ENCODE measurements around the gene PPIH.
"Not testable (repeated sequence)": the region's sequence is repeated elsewhere in the genome, so short reads cannot be mapped to it uniquely, and the experiment has no call there.

Gene PPIH

DNA sequence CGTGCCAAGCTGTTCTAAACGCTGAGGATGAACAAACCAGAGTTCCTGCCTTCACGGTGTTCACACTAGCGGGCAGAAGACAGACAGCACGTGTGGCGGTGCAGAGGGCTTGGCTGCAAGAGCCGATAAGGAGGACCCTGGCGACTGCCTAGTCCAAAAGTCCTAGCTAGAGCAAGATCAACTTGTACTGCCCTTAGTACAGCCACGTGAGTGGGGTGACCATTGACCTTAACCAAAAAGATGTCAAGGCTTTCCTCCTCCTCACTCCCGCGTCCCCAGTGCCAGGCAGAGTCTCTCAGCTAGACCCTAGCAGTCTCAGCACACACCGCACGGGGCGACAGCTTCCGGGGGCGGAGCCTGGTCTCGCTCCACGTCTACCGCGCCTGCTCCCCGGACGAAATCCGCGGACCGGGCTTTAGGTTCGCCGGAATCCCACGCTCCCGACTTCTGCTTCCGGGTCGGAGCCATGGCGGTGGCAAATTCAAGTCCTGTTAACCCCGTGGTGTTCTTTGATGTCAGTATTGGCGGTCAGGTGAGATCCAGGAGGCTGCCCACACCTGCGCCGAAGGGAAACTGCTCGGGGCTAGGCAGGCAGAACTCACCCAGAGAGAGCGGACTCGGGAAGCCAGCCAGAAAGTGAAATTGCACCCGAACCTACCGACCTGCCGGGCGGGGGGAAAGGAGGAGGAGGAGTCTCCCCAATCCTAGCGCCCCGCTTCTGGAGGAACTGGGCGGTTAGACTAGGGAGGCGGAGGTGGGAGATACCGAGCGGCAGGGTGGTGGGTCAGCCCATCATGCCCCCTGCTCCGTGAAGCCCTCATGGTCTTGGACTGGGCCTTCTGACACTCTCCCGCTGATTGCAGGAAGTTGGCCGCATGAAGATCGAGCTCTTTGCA lies at the start of gene PPIH:
PPIH (plus strand) TSS at position 443 of the 896 bp plus-strand sequence; CDS start at position 467, 24 bp downstream.
- Histone ChIP-seq H3K36me3 (ENCODE audit: control insufficient read depth, insufficient read depth, low read length) (no peaks in the 10 kb centered on the region), H3K4me3 (ENCODE audit: low read length) (peak within 1 kb of the TSS; percentile 96), H3K27ac (ENCODE audit: low read depth, low read length) (peak within 1 kb of the TSS; percentile 78), H3K27me3 (ENCODE audit: control insufficient read depth, insufficient read depth, low read length) (no peaks in the 10 kb centered on the region), H3K9ac (ENCODE audit: low read length) (peak within 1 kb of the TSS; percentile 67), H3K4me1 (ENCODE audit: control insufficient read depth, insufficient read depth, low read length) (peaks cover 8% of the 10 kb centered on the region)

DNA sequence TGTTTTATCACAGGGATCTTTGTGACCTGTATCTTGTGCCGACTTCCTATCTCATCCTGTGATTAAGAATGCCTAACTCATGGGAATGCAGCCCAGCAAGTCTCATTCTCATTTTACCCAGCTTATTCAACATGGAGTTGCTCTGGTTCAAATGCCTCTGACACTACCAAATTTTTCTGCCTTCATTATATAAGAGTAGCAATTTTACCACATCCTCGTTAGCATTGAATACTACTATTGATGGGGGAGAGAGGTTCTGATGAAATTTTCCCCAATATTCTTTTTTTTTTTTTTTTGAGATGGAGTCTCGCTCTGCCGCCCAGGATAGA lies 44.5 kb upstream of the PPIH start:
- no peak overlapping the region for H3K4me3 ChIP-seq (ENCODE audit: low read length)
- H3K27me3 ChIP-seq (ENCODE audit: control insufficient read depth, insufficient read depth, low read length) = no peaks in the 10 kb centered on the region
- H3K27ac ChIP-seq (ENCODE audit: low read depth, low read length) = no peak overlapping the region
- H3K36me3 ChIP-seq (ENCODE audit: control insufficient read depth, insufficient read depth, low read length) = no peaks in the 10 kb centered on the region
- H3K9ac ChIP-seq (ENCODE audit: low read length) = no peak overlapping the region
- no peaks in the 10 kb centered on the region for H3K4me1 ChIP-seq (ENCODE audit: control insufficient read depth, insufficient read depth, low read length)

DNA sequence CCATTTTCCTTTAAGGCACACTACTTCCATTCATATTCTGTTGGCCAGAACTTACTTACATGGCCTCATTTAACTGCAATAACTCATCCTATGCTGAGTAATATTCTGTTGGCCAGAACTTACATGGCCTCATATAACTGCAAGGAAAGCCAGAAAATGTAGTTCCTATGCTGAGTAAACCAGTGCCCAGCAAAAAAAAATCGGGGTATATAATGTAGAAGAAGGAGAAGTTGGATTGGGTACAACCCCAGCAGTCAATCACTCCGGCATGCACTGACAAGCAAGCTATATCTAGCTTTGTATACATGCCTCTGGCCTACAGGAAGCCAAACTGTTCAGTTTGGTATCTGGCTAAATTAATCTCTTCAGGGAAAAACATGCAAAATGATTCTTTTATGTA lies 39.4 kb upstream of the PPIH start:
- H3K27ac ChIP-seq (ENCODE audit: low read depth, low read length) = no peak overlapping the region
- H3K36me3 ChIP-seq (ENCODE audit: control insufficient read depth, insufficient read depth, low read length) = no peaks in the 10 kb centered on the region
- H3K4me1 ChIP-seq (ENCODE audit: control insufficient read depth, insufficient read depth, low read length) = no peaks in the 10 kb centered on the region
- H3K27me3 ChIP-seq (ENCODE audit: control insufficient read depth, insufficient read depth, low read length) = no peaks in the 10 kb centered on the region
- no peak overlapping the region for H3K9ac ChIP-seq (ENCODE audit: low read length)
- no peak overlapping the region for H3K4me3 ChIP-seq (ENCODE audit: low read length)

DNA sequence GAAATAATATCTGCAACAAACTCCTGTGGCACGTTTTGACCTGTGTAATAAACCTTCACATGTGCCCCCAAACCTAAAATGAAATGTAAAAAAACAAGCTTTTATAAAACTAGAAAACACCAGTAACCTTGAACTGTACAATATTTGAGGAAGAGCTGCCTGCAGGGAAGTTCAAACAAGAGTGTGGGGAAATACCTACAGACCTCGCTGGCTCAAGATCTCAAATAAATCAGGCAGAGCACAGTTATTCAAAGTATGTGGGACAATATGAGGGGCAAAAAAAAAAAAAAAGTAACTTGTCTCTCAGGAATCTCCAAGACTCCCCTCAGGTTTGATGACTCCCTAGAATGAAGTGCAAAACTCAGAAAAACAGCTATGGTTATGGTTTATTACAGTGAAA lies 37.9 kb upstream of the PPIH start:
- Histone ChIP-seq H3K27ac (ENCODE audit: low read depth, low read length) (no peak overlapping the region), H3K4me1 (ENCODE audit: control insufficient read depth, insufficient read depth, low read length) (no peaks in the 10 kb centered on the region), H3K36me3 (ENCODE audit: control insufficient read depth, insufficient read depth, low read length) (no peaks in the 10 kb centered on the region), H3K4me3 (ENCODE audit: low read length) (no peak overlapping the region), H3K27me3 (ENCODE audit: control insufficient read depth, insufficient read depth, low read length) (no peaks in the 10 kb centered on the region), H3K9ac (ENCODE audit: low read length) (no peak overlapping the region)

DNA sequence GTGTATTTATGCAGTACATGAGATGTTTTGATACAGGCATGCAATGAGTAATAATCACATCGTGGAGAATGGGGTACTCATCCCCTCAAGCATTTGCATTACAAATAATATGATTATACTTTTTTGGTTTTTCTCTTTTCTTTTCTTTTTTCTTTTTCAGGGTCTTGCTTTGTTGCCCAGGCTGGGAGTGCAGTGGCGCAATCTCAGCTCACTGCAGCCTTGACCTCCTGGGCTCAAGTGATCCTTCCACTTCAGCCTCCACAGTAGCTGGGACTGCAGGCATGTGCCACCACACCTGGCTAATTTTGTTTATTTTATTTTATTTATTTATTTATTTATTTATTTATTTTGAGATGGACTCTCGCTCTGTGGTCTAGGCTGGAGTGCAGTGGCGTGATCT lies 37.0 kb upstream of the PPIH start:
- not testable (repeated sequence) for H3K4me1 ChIP-seq (ENCODE audit: control insufficient read depth, insufficient read depth, low read length); H3K36me3 ChIP-seq (ENCODE audit: control insufficient read depth, insufficient read depth, low read length); H3K9ac ChIP-seq (ENCODE audit: low read length); H3K4me3 ChIP-seq (ENCODE audit: low read length); H3K27me3 ChIP-seq (ENCODE audit: control insufficient read depth, insufficient read depth, low read length); H3K27ac ChIP-seq (ENCODE audit: low read depth, low read length)

GRCh38 chr1:42627205-42627604 lies 31.0 kb upstream of the PPIH start:
- H3K36me3 ChIP-seq (ENCODE audit: control insufficient read depth, insufficient read depth, low read length); H3K9ac ChIP-seq (ENCODE audit: low read length); H3K4me1 ChIP-seq (ENCODE audit: control insufficient read depth, insufficient read depth, low read length); H3K27me3 ChIP-seq (ENCODE audit: control insufficient read depth, insufficient read depth, low read length); H3K27ac ChIP-seq (ENCODE audit: low read depth, low read length); H3K4me3 ChIP-seq (ENCODE audit: low read length): not testable (repeated sequence)

GRCh38 chr1:42639116-42639515 lies 19.1 kb upstream of the PPIH start:
- Histone ChIP-seq H3K36me3 (ENCODE audit: control insufficient read depth, insufficient read depth, low read length) (no peaks in the 10 kb centered on the region), H3K4me1 (ENCODE audit: control insufficient read depth, insufficient read depth, low read length) (no peaks in the 10 kb centered on the region), H3K27me3 (ENCODE audit: control insufficient read depth, insufficient read depth, low read length) (no peaks in the 10 kb centered on the region), H3K9ac (ENCODE audit: low read length) (no peak overlapping the region), H3K4me3 (ENCODE audit: low read length) (no peak overlapping the region), H3K27ac (ENCODE audit: low read depth, low read length) (no peak overlapping the region)

DNA sequence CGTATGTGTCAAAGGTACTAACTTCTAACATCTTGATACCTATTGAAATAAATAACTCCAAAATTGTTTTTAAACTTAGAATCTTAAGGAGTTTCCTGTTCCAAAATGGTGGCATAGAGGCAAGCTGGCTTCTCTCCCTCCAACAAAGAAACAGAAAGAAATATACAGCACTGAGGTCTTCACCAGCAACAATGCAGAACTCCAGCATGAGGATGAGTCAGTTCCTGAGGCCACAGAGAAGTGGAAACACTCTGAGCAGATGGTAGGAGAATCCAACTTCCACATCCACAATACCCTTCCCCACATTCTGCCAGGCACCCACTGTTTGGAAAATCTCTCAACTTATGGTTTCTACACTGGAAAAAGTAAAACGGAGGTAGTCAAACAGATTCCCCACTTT lies 12.2 kb upstream of the PPIH start:
- H3K36me3 ChIP-seq (ENCODE audit: control insufficient read depth, insufficient read depth, low read length) = no peaks in the 10 kb centered on the region
- no peak overlapping the region for H3K9ac ChIP-seq (ENCODE audit: low read length)
- H3K4me3 ChIP-seq (ENCODE audit: low read length) = no peak overlapping the region
- H3K27ac ChIP-seq (ENCODE audit: low read depth, low read length) = no peak overlapping the region
- H3K4me1 ChIP-seq (ENCODE audit: control insufficient read depth, insufficient read depth, low read length) = no peaks in the 10 kb centered on the region
- no peaks in the 10 kb centered on the region for H3K27me3 ChIP-seq (ENCODE audit: control insufficient read depth, insufficient read depth, low read length)

DNA sequence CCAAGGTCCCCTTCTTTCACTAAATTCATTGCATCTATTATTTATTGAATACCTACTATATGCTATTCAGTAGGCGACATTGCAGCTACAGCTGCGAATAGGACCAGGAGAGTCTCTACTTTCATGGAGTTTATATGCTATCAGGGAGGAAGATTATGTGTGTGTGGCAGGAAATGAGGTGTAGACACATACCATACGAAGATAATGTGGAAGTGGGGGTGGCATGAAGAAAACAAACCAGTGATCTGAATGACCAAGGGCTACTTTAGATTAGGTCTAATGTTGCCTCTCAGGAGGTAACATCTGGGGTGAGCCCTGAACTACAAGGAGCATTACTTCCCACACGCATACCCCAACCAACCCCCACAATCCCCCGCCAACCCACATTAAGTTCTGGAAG lies 1.0 kb upstream of the PPIH start:
- H3K4me3 ChIP-seq (ENCODE audit: low read length) = peak overlapping the region; percentile 96
- no peak overlapping the region for H3K9ac ChIP-seq (ENCODE audit: low read length)
- H3K27me3 ChIP-seq (ENCODE audit: control insufficient read depth, insufficient read depth, low read length) = no peaks in the 10 kb centered on the region
- H3K4me1 ChIP-seq (ENCODE audit: control insufficient read depth, insufficient read depth, low read length) = peaks cover 8% of the 10 kb centered on the region
- no peaks in the 10 kb centered on the region for H3K36me3 ChIP-seq (ENCODE audit: control insufficient read depth, insufficient read depth, low read length)
- H3K27ac ChIP-seq (ENCODE audit: low read depth, low read length) = no peak overlapping the region

DNA sequence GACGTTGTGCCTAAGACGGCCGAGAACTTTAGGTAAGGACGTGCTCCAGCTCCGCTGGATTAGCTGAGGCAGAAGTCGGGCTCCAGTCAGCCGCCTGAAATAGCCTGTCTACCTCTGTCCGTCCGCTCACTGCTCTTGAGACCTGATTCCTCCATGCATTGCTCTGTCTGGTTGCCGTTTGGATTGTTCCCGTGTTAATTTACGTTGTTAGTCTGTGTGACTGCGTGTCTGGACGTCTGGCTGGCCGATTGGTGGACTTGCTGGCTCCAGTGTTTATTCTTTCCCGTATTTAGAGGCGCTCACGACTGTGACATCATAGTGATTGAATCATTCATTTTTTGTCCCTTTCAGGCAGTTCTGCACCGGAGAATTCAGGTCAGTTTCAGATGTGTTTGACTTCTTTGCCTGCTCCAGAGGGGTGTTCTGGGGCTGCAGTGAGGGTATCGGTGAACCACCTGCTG lies 684 bp downstream of the PPIH start:
- Histone ChIP-seq H3K9ac (ENCODE audit: low read length) (peak overlapping the region; percentile 67), H3K4me3 (ENCODE audit: low read length) (peak overlapping the region; percentile 96), H3K27me3 (ENCODE audit: control insufficient read depth, insufficient read depth, low read length) (no peaks in the 10 kb centered on the region), H3K27ac (ENCODE audit: low read depth, low read length) (no peak overlapping the region), H3K36me3 (ENCODE audit: control insufficient read depth, insufficient read depth, low read length) (no peaks in the 10 kb centered on the region), H3K4me1 (ENCODE audit: control insufficient read depth, insufficient read depth, low read length) (peaks cover 8% of the 10 kb centered on the region)

GRCh38 chr1:42660907-42661500 lies 2.8 kb downstream of the PPIH start:
- H3K36me3 ChIP-seq (ENCODE audit: control insufficient read depth, insufficient read depth, low read length) = peaks cover 9% of the 10 kb centered on the region
- no peaks in the 10 kb centered on the region for H3K27me3 ChIP-seq (ENCODE audit: control insufficient read depth, insufficient read depth, low read length)

GRCh38 chr1:42669936-42670335 lies 11.7 kb downstream of the PPIH start:
- no peaks in the 10 kb centered on the region for H3K4me1 ChIP-seq (ENCODE audit: control insufficient read depth, insufficient read depth, low read length)
- H3K27me3 ChIP-seq (ENCODE audit: control insufficient read depth, insufficient read depth, low read length) = no peaks in the 10 kb centered on the region
- no peak overlapping the region for H3K9ac ChIP-seq (ENCODE audit: low read length)
- peaks cover 19% of the 10 kb centered on the region for H3K36me3 ChIP-seq (ENCODE audit: control insufficient read depth, insufficient read depth, low read length)
- no peak overlapping the region for H3K4me3 ChIP-seq (ENCODE audit: low read length)
- no peak overlapping the region for H3K27ac ChIP-seq (ENCODE audit: low read depth, low read length)

More at GRCh38 chr1:42660907-42661500, 2.8 kb downstream of the PPIH start:
- Histone ChIP-seq H3K4me1 (ENCODE audit: control insufficient read depth, insufficient read depth, low read length) (peaks cover 8% of the 10 kb centered on the region), H3K27ac (ENCODE audit: low read depth, low read length) (no peak overlapping the region), H3K9ac (ENCODE audit: low read length) (no peak overlapping the region), H3K4me3 (ENCODE audit: low read length) (no peak overlapping the region)

GRCh38 chr1:42670425-42670824 lies 12.2 kb downstream of the PPIH start:
- no peak overlapping the region for H3K9ac ChIP-seq (ENCODE audit: low read length)
- H3K27me3 ChIP-seq (ENCODE audit: control insufficient read depth, insufficient read depth, low read length) = no peaks in the 10 kb centered on the region
- no peaks in the 10 kb centered on the region for H3K4me1 ChIP-seq (ENCODE audit: control insufficient read depth, insufficient read depth, low read length)
- H3K4me3 ChIP-seq (ENCODE audit: low read length) = no peak overlapping the region
- H3K36me3 ChIP-seq (ENCODE audit: control insufficient read depth, insufficient read depth, low read length) = peaks cover 18% of the 10 kb centered on the region
- H3K27ac ChIP-seq (ENCODE audit: low read depth, low read length) = no peak overlapping the region

Data from rectal smooth muscle tissue (tissue), 1 donor.